HUDEP-2 (cell line): ENCODE results near the gene KRT33B.
"Not testable (repeated sequence)": the region's sequence is repeated elsewhere in the genome, so short reads cannot be mapped to it uniquely, and the experiment has no call there.

Source experiments
- DNase-seq, 76 experiments: peaks; one replicate each; lab custom pipeline; 2025; ENCODE audit not compliant: unreplicated experiment in 76 of 76; lab: John Stamatoyannopoulos, UW

KRT33B gene

DNA sequence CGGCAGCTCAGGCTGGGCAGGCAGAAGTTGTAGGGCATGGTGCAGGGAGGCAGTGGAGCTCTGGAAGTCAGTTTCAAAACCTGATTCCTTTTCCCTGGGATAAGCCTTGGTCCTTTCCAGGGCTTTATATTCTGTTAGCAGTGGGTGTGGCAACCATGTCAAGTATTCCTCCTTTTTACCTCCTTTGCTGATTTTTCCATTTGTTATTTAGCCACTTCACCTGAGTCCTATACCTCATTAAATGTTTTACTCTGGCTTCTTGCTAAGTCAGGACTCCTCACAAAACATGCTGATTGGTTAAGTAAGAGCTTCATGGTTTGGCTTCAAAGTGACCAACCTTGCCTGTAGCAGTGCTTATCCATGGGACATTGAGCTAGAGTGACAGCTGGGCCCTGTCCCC lies at the start of gene KRT33B:
Gene KRT33B (minus strand): TSS at position 101 of the 400 bp plus-strand sequence. CDS start 63 bp downstream, at position 38.
- no peak for DNase-seq

DNA sequence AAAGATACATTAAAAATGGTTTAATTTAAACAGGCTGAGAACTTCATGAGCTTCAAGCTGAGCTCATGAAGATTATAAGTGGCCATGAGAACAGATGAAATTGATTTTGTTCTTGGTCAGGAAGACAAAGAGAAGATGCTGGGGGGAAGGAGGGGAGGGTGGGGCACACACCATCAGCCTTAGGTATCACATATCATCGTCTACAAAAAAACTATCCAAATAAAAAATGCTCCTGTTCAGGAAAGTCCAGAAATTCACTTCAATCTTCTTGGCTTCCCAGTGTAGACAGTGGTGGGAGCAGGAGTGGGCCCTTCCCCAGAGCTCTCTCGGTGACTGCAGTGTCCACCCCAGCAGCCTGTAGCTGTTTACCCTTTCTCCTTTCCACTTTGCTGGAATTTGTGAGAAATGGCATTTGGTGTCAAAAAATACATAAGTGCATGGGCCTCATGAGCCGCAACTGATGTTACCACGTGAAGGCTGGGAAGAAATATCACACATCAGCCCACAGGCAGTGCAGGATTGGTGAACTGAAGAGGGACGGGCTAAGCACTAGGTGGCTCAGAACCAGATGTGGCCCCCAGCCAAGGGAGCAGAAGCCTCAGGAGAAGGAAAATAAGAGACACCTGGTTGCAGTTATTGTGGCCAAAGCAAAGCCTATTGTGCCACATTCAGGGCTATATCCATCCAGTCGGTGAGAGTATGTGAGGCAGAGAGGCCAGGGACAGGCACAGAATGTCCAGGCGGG lies 48.7 kb upstream of the KRT33B start:
- DNase-seq = no peak

DNA sequence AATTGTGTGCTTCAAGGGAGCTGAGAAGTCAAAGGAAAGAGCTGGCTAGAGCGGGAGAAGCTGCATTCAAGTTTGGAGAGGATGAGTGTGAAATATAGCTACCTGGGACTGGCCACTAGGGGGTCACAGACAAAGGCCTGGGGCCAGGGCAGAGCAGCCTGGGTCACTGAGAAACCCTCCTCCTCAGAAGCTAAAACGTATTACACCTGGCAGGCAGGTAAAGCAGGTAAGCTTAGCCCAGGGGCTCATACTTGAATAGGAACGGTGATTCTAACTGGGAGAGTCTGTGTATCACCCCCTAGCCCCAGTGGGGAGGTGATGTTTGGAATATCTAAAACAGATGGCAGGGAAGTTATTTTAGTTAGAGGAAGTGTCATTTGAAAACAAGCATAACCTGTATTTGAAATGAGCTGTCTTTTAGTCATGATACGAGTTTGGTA lies 48.0 kb upstream of the KRT33B start:
- DNase-seq = peak in 3 of 76 experiments; percentile 2 to 20 (median 8)

DNA sequence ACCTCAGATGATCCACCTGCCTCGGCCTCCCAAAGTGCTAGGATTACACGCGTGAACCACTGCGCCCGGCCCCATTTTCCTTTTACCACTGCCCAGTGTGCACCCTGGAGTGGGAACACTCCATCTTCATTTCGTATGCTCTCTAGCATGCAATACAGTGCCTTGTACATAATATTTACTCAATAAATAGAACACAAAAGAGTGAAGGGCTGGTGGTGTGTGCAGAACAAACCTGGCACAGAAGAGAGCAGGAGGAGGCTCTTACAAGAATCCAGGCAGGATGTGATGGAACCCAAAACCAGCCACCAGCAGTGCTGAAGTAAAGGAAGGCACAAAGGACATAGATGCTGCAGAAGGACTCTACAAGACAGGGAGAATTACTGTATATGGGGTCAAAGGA lies 47.5 kb upstream of the KRT33B start:
- DNase-seq = no peak

DNA sequence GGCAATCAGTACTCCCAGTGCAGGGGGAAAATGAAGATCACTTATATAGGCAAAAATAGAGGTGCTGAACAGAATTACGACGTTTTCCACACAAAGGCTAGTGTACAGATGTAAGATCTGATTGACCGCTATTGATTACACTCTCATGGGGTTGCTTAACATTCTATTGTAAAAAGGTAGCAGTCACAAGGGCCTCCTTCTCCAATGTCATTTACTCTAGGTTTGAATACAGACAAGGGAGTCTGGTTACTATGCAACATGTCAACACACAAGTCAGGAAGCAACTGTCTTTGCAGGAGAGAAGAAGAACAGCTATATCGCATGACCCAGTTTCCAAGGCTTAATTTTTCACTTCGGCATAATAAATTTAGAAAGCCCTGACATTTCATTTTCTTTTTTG lies 46.9 kb upstream of the KRT33B start:
- DNase-seq = no peak

DNA sequence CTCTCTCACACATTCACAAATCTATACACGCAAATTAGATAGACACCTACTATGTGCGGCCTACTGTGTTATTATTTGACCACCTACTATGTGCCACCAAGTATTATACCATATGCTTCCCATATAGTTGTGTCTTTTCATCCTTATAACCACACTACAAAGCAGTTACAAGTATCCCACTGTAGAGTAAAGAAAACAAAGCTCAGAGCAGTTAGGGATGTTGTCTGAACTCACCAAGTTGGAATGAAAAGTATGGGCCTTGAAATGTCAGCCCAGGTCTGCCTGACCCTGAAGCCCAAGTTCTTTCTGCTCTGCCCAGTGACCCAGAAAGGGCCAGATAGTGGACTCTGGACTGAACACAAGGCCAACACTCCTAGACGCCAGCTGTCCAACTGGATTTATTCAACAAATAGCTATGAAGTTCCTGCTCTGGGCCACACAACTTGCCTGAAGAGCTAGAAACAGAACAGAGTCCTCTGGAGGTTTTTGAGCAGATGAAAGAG lies 46.3 kb upstream of the KRT33B start:
- DNase-seq = no peak

DNA sequence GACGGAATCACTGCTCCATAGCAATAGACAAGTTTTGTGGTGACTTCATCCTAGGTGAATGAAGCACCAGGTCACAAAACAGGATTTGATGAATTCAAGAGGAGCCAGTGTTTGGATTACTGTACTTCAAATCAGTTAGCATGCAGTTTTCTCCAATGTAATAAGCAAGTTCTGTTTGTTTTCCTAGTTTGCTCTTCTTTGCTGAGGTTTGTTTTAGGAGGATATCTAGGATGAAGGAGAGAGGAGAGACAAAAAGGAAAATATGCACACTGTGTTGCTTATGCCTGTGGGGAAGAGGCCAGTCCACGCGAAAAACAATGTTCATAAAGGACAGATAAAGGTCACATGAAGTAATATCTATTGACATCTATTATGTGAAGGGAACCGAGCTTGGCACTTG lies 45.8 kb upstream of the KRT33B start:
- no peak for DNase-seq

DNA sequence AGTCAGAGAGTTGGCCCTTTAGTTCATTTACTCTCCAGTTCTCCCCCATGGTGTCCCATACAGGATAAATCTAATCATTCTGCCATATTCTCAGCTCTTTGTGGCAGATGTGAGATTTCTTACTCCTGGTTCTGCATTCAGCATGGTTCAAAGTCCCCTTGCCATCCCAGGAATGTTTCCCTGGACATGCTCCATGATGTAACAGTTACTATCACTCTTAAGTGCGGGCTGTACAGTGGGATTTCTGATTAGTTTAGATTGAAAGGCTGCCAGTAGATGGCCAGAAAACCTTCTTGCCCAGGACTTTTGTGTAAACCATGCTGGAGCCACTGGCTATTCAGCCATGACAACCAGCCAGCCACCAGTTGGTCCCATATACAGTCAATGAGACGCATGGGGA lies 44.4 kb upstream of the KRT33B start:
- DNase-seq = no peak

DNA sequence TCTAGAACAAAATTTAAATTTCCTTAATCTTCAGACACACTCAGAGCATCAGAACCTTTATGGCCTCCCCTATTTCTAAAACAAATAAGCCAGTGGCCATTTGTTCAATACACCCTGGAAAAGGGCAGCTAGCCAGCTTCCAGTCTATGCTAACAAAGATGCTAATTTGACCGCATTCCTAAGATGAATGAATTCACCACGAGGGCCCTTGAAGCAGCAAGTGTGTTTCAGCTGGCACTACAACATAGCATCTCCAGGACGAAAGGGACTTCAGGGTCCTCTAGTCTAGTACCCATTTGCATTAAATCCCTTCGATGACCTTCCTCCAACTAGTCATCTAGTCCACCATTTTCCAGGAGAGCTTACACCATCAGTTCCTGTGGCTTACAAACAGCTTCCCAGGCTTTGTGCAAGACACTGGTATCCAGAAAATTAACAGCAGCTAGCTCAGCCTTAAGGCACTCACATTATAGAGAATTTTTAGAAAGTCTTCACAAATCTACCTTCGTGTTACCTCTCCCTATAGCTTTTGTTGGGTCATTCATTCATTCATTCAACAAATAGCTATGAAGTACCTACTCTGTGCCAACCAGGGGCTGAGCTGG lies 43.8 kb upstream of the KRT33B start:
- no peak for DNase-seq

DNA sequence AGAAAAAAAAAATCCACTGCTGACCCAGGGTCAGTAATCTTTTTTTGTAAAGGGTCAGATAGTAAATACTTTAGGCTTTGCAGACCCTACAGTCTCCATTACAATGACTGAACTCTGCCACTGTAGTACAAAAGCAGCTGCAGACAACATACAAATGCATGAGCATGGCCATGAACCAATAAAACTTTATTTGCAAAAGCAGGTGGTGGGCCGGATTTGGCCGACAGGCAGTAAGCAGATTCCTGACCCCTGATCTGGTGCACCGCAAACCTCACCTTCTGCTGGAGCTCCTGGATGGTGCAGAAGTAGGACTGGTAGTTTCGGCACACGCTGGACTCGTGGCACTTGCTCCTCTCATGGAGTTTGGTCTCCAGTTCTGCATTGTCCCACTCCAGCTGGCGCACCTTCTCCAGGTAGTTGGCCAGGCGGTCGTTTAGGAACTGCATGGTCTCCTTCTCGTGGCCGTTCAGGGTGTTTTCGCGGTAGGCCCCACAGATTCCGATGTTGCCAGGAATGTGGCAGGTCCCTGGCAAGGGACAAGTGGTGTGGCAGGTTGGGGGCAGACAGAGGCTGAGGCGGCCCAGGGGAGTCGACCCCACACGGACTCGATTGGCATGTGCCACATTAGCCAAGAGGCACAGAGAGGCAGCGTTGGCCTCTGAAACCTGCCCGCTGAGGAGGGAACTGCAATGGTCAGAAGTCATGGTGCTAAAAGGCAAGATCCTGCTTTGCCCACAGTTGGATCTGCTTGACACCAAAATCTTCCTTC lies 41.6 kb upstream of the KRT33B start:
- no peak for DNase-seq

DNA sequence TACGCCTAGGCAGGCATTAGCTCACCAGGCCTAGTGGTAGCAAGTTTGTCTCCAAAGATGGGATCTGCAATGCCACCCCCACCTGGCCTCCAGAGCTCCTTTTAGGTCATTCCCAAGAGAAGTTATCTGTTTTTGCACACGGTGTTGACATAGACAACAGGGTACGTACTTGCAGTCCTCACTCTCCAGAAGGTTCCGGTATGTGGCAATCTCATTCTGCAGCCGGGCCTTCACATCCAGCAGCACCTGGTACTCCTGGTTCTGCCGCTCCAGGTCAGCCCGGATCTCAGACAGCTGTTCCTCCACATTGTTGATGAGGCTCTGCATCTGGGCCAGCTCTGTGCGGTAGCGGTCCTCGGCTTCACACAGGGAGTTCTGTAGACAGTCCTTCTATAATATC lies 37.6 kb upstream of the KRT33B start:
- no peak for DNase-seq

DNA sequence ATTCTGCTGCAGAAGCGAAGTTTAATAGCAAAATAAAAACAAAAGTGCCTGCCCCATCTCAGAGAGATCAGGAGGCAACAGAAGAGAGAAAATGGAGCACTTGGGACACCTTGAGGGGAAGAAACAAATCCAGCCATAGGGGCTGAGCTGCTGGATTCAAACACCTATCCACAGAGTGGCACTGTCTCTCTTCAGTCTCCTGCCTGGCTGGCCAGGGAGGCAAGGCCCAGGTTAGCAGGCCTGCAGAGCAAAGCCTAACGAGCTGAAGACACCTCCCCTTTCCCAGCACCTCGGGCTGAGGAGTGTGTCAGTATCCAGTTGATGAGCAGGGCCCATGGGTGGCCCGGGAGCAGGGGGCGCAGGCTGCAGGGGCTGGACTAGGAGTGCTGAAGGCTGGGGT lies 36.6 kb upstream of the KRT33B start:
- DNase-seq = no peak

DNA sequence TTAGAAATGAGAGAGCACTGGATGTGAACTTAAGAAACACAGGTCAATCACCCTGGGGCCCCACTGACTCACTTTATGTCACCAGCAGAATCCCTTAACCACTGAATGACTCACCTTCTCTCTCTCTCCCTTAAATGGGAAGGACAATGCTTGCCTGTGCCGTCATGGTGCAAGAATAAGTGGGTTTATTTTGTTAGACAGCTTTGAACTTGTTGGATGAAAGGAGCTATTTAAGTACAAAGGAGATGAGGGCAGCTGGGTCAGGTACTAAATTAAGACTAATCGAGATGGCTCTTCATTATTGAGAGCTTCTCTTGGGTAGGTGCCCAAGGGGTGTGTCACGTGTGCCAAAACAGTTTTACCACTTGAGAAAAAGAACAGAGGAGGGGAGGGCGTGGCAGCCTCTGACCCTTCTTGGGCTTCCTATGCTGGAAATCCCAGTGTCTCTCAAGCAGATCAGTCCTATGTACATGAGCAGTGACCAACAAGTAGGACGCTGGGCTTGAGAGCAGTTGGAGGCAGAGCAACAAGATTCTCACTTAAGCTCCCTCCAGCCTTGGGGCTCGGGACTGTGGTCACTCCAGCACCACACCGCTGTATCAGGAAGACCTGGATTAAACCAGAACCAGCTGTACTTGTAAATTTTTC lies 34.5 kb upstream of the KRT33B start:
- no peak for DNase-seq

DNA sequence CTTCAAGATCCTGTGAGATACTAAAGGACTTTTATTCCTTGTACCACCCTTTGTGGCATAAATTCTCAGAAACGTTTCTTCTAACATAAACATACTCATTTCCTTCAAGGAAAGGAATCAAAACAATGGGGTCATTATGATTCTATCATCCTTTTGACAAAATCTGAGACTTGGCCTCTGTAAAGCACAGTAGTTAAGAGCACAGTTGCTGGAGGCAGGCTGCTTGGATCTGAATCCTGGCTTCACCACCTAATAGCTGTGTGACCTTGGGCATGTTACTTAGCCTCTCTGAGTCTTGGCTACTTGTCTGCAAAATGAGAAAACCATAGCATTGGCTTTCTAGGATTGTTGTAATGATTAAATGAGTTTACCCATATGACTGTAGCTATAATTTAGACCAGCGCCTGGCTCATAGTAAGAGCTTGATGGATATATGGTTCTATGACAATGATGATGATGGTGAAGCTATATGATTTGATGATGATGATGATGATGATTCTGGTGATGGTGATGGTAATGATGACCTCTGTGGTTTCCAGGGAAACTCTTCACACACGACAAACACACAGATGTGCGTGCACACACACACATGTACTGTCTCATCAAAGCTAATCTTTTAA lies 33.9 kb upstream of the KRT33B start:
- DNase-seq = no peak

DNA sequence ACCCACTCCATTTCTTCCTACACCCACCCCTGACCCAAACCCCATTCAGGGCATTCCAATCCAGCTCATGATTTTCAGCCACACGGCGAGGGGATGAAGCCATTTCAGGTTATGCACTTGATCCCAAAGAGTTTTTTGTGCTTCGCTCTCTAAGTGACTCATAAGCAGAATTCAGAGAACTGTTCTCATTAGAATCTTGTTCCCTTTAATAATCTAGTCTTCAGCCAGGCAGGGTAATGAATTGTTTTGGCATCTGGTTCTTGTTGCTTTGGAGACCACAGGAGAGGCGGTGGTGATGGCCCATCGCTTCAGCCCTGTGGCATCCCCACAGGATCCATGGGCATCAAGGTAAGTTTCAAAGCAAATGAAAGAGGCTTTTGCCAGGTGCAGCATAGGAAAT lies 32.5 kb upstream of the KRT33B start:
- no peak for DNase-seq

DNA sequence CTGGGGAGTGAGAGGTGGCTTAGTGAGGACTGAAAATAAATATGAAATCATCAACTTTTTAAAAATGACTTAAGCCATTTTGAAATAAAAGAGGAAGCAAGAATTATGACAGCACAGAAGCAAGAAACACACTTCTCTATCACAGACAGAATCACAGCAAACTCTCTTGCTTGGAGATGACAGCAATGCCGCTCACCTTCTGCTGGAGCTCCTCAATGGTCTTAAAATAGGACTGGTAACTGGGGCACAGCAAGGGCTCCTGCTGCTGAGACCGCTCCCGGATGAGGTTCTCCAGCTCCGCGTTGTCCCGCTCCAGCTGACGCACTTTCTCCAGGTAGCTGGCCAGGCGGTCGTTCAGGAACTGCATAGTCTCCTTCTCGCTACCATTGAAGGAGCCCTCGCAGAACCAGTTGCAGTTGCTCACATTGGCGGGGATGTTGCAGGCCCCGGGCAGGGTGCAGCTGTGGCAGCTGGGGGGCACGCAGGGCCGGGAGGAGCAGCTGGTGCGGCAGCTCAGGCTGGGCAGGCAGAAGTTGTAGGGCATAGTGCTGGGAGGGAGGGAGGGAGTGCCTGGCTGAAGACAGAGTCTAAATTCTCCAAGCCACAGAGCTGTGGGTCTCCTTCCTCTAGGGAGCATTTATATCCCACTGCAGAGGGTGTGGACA lies 27.5 kb upstream of the KRT33B start, which contains the start of gene KRT31:
Gene KRT31 (minus strand): TSS at position 613 of the 665 bp plus-strand sequence. CDS start 69 bp downstream, at position 544.
- DNase-seq = no peak

DNA sequence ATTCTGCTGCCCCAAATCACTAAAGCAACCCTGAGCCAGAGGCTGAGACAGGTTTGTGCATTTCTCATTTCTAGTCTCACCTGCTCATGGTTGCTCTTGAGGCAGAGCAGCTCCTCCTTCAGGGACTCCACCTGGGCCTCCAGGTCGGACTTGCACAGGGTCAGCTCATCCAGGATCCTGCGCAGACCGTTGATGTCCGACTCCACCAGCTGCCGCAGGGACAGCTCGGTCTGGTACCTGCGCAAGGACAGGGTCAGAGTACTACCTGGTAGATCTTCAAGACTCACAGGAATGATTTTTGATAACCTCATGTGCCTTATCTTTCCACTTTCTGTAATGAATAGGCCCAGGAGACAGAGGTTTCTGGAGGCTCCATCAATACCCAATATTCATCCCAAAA lies 26.7 kb upstream of the KRT33B start:
- no peak for DNase-seq

DNA sequence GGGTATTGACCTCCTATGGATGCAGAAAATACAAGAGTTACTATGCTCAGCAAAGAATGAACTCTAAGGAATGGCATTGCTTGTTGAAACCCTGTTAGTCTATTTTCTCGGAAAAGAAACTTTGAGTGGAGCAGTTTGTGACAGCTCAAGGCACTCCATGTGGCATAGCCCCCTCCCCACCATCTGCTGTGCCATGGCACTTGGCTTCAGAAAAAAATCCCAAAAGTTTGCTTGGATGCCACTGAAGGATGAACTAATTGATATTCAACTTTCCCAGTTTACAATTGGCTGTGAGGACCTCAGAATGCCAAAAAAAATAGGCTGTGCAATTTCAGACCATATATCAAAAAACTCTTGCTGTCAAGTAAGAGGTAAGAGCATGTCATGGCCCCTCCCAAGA lies 26.0 kb upstream of the KRT33B start:
- DNase-seq = no peak

DNA sequence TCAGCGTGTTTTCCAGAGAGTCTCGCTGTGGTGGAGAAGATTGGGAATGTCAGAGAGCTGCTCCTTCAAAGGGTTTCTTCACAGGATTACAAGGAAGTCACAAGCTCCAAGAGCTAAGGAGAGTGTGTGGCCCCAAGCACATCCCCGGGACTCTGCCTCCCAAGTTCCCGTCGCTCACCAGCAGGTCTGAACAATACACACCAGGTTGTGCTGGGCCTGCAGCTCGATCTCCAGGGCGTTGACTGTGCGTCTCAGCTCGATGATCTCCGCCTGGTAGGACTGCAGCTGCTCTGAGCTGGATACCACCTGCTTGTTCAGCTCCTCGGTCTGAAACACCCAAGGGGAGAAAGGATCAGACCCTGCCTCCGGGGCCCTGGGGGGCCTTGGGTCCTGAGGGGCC lies 25.4 kb upstream of the KRT33B start:
- not testable (repeated sequence) for DNase-seq
